Measurements from ENCODE around the gene TIMM13. TPM values are rescaled to one million over a fixed set of nuclear protein-coding genes. Genes with fewer than 3 reads are reported as not detected.

The TIMM13 gene
- total RNA-seq, 1 donor from 2014 or later = 106 TPM

DNA sequence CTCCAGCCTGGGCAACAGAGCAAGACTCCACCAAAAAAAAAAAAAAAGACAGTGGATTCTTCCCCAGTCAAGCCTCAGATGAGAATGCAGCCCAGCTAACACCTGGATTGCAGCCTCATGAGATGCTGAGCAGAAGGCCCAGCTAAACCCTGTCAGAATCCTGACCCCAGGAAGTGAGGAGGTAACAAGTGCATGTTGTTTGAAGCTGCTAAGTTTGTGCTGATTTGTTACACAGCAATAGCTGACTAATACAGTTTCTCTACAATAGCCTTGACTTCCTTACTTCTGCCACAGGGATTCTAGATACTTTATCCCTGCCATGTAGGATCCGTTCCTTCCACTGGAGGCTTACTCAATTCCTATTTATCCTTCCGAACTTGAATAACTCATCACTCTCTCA is 46.8 kb downstream of the TIMM13 start:
- ATAC-seq = no peak

GRCh38 chr19:2376784-2377519 is 50.4 kb downstream of the TIMM13 start:
- no peak for ATAC-seq

Other genes with a start within 250 kb of the TIMM13 start
- 48.9 TPM for gene PLEKHJ1, start 191.3 kb downstream of the TIMM13 start, total RNA-seq
- gene SF3A2, start 190.8 kb downstream of the TIMM13 start, total RNA-seq = 45.4 TPM
- gene AMH, start 178.3 kb downstream of the TIMM13 start, total RNA-seq = 0.56 TPM
- not detected for gene JSRP1, start 171.2 kb downstream of the TIMM13 start, total RNA-seq
- 0.08 TPM for gene PEAK3, start 145.4 kb downstream of the TIMM13 start, total RNA-seq
- not detected for gene LINGO3, start 119.4 kb downstream of the TIMM13 start, total RNA-seq
- 98.9 TPM for gene LSM7, start 99.0 kb downstream of the TIMM13 start, total RNA-seq
- 18.8 TPM for gene SPPL2B, start 98.9 kb downstream of the TIMM13 start, total RNA-seq
- gene TMPRSS9, start 67.3 kb downstream of the TIMM13 start, total RNA-seq = not detected
- 50.4 TPM for gene LMNB2, start 29.4 kb upstream of the TIMM13 start, total RNA-seq
- 26.3 TPM for gene GADD45B, start 48.5 kb upstream of the TIMM13 start, total RNA-seq